OCI-LY1 (cell line): ENCODE results near the gene BNIP3.

ENCODE experiments used
- H2AFZ ChIP-seq: fragments of 200-600 bp; sonication (generic), shearing (Covaris generic); 2 replicates; pipeline ENCODE4 v1.6.0; 2014; ENCODE audit warnings: antibody characterized with exemption, mild to moderate bottlenecking, low read length
- H3F3A ChIP-seq: fragments of 200-600 bp; sonication (generic), shearing (Covaris generic); 2 replicates; pipeline ENCODE4 v1.6.0; 2014; ENCODE audit warnings: mild to moderate bottlenecking, antibody characterized with exemption, low read length, moderate library complexity; ENCODE audit not compliant: insufficient read depth
- H3K27ac ChIP-seq: fragments of 200-600 bp; sonication (generic); 2 replicates; pipeline ENCODE4 v1.5.1; 2014; ENCODE audit warnings: low read length, mixed run types, mild to moderate bottlenecking, low read depth; ENCODE audit not compliant: poor library complexity, severe bottlenecking
- H3K27me3 ChIP-seq: fragments of 200-600 bp; sonication (generic); 2 replicates; pipeline ENCODE4 v1.6.0; 2014; ENCODE audit warnings: antibody characterized with exemption, mild to moderate bottlenecking, low read length, moderate library complexity; ENCODE audit not compliant: insufficient read depth
- H3K36me3 ChIP-seq: fragments of 200-600 bp; sonication (generic); 2 replicates; pipeline ENCODE4 v1.6.1; 2014; ENCODE audit warnings: mild to moderate bottlenecking, antibody characterized with exemption, low read length, moderate library complexity, mixed read lengths; ENCODE audit not compliant: insufficient read depth
- H3K4me1 ChIP-seq: fragments of 200-600 bp; sonication (generic); 2 replicates; pipeline ENCODE4 v1.5.1; 2014; ENCODE audit warnings: mild to moderate bottlenecking, low read length, moderate library complexity; ENCODE audit not compliant: insufficient read depth, severe bottlenecking
- H3K4me2 ChIP-seq: fragments of 200-600 bp; sonication (generic), shearing (Covaris generic); 2 replicates; pipeline ENCODE4 v1.6.1; 2014; ENCODE audit warnings: low read length
- H3K4me3 ChIP-seq: fragments of 200-600 bp; sonication (generic); 2 replicates; pipeline ENCODE4 v1.5.1; 2014; ENCODE audit warnings: low read length, low read depth, mild to moderate bottlenecking, mixed read lengths; ENCODE audit not compliant: poor library complexity, severe bottlenecking
- H3K79me2 ChIP-seq: fragments of 200-600 bp; shearing (Covaris generic); 2 replicates; pipeline ENCODE4 v1.6.1; 2016; ENCODE audit warnings: mixed run types, low read length, mixed read lengths; ENCODE audit not compliant: insufficient read depth
- H3K9ac ChIP-seq: fragments of 200-600 bp; sonication (generic), shearing (Covaris generic); 2 replicates; pipeline ENCODE4 v1.6.1; 2014; ENCODE audit warnings: mild to moderate bottlenecking, low read length, mixed read lengths
- H3K9me2 ChIP-seq: fragments of 200-600 bp; sonication (generic), shearing (Covaris generic); 2 replicates; pipeline ENCODE4 v1.6.1; 2014; ENCODE audit warnings: low read depth, mild to moderate bottlenecking, low read length, mixed read lengths
- H3K9me3 ChIP-seq: fragments of 200-600 bp; shearing (Covaris generic); 2 replicates; pipeline ENCODE4 v1.6.1; 2014; ENCODE audit warnings: low read length, mixed read lengths
- H4K20me1 ChIP-seq: fragments of 200-600 bp; sonication (generic), shearing (Covaris generic); 2 replicates; pipeline ENCODE4 v1.6.0; 2016; ENCODE audit warnings: mild to moderate bottlenecking, low read length; ENCODE audit not compliant: insufficient read depth
- EZH2 ChIP-seq: fragments of 200-600 bp; sonication (generic), shearing (Covaris generic); IDR thresholded peaks from 2 replicates; pipeline ENCODE4 v1.8.0; 2017; ENCODE audit warnings: borderline replicate concordance, mixed run types, mild to moderate bottlenecking, antibody characterized with exemption, low read length, moderate library complexity, mixed read lengths
- TF ChIP-seq, protein P1 (sequence below): fragments of 200-600 bp; sonication (generic), shearing (Covaris generic); IDR thresholded peaks from 2 replicates; pipeline ENCODE4 v1.5.1; 2017; ENCODE audit warnings: mild to moderate bottlenecking, antibody characterized with exemption, low read length, moderate library complexity, mixed read lengths

The BNIP3 gene

GRCh38 chr10:131946880-131947279 lies 34.8 kb downstream of the BNIP3 start:
- Histone ChIP-seq H3K4me1 (no peaks in the 10 kb centered on the region), H4K20me1 (no peaks in the 10 kb centered on the region), H3K27me3 (no peaks in the 10 kb centered on the region), H3K9me2 (no peaks in the 10 kb centered on the region), H3K36me3 (peaks cover 78% of the 10 kb centered on the region), H3K4me3 (no peak overlapping the region), H3K4me2 (no peak overlapping the region), H2AFZ (no peak overlapping the region), H3K27ac (no peak overlapping the region), H3K9ac (no peak overlapping the region), H3K79me2 (no peaks in the 10 kb centered on the region), H3F3A (no peaks in the 10 kb centered on the region), H3K9me3 (no peaks in the 10 kb centered on the region)
- TF ChIP-seq, protein P1, sequence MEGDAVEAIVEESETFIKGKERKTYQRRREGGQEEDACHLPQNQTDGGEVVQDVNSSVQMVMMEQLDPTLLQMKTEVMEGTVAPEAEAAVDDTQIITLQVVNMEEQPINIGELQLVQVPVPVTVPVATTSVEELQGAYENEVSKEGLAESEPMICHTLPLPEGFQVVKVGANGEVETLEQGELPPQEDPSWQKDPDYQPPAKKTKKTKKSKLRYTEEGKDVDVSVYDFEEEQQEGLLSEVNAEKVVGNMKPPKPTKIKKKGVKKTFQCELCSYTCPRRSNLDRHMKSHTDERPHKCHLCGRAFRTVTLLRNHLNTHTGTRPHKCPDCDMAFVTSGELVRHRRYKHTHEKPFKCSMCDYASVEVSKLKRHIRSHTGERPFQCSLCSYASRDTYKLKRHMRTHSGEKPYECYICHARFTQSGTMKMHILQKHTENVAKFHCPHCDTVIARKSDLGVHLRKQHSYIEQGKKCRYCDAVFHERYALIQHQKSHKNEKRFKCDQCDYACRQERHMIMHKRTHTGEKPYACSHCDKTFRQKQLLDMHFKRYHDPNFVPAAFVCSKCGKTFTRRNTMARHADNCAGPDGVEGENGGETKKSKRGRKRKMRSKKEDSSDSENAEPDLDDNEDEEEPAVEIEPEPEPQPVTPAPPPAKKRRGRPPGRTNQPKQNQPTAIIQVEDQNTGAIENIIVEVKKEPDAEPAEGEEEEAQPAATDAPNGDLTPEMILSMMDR, result no peak
- TF ChIP-seq EZH2, result no peak

- H3K4me3 ChIP-seq, result no peak overlapping the region
- no peaks in the 10 kb centered on the region for H3K27me3 ChIP-seq
- H3K9me3 ChIP-seq, result no peaks in the 10 kb centered on the region
- no peak overlapping the region for H3K4me2 ChIP-seq
- TF ChIP-seq, protein P1, result no peak
- no peak for TF ChIP-seq EZH2
- peaks cover 78% of the 10 kb centered on the region for H3K36me3 ChIP-seq
- H3K4me1 ChIP-seq, result no peaks in the 10 kb centered on the region
- no peak overlapping the region for H2AFZ ChIP-seq
- no peak overlapping the region for H3K9ac ChIP-seq
- H3F3A ChIP-seq, result no peaks in the 10 kb centered on the region
- H3K79me2 ChIP-seq, result no peaks in the 10 kb centered on the region
- no peaks in the 10 kb centered on the region for H3K9me2 ChIP-seq
- H3K27ac ChIP-seq, result no peak overlapping the region
- H4K20me1 ChIP-seq, result no peaks in the 10 kb centered on the region
Measured at GRCh38 chr10:131946321-131946751, 35.4 kb downstream of the BNIP3 start.

- no peaks in the 10 kb centered on the region for H3K4me1 ChIP-seq
- no peaks in the 10 kb centered on the region for H3K9me2 ChIP-seq
- H3F3A ChIP-seq, result no peaks in the 10 kb centered on the region
- H3K4me2 ChIP-seq, result no peak overlapping the region
- H4K20me1 ChIP-seq, result no peaks in the 10 kb centered on the region
- no peaks in the 10 kb centered on the region for H3K9me3 ChIP-seq
- H3K4me3 ChIP-seq, result no peak overlapping the region
- no peaks in the 10 kb centered on the region for H3K79me2 ChIP-seq
- H3K27me3 ChIP-seq, result no peaks in the 10 kb centered on the region
- H3K36me3 ChIP-seq, result peaks cover 85% of the 10 kb centered on the region
- no peak overlapping the region for H3K27ac ChIP-seq
- no peak overlapping the region for H3K9ac ChIP-seq
- TF ChIP-seq, protein P1, result no peak
- TF ChIP-seq EZH2, result no peak
- no peak overlapping the region for H2AFZ ChIP-seq
Measured at GRCh38 chr10:131944976-131945695, 36.6 kb downstream of the BNIP3 start.
